NCI-H187 (cell line): ENCODE measurements around the gene GPC6.

Experiments used
- DNase-seq, 2 experiments: peaks; one replicate each; lab custom pipeline; 2025; lab: John Stamatoyannopoulos, UW

GPC6 gene

GRCh38 chr13:93268327-93269028 lies 41.9 kb downstream of the GPC6 start:
- DNase-seq: no peak

DNA sequence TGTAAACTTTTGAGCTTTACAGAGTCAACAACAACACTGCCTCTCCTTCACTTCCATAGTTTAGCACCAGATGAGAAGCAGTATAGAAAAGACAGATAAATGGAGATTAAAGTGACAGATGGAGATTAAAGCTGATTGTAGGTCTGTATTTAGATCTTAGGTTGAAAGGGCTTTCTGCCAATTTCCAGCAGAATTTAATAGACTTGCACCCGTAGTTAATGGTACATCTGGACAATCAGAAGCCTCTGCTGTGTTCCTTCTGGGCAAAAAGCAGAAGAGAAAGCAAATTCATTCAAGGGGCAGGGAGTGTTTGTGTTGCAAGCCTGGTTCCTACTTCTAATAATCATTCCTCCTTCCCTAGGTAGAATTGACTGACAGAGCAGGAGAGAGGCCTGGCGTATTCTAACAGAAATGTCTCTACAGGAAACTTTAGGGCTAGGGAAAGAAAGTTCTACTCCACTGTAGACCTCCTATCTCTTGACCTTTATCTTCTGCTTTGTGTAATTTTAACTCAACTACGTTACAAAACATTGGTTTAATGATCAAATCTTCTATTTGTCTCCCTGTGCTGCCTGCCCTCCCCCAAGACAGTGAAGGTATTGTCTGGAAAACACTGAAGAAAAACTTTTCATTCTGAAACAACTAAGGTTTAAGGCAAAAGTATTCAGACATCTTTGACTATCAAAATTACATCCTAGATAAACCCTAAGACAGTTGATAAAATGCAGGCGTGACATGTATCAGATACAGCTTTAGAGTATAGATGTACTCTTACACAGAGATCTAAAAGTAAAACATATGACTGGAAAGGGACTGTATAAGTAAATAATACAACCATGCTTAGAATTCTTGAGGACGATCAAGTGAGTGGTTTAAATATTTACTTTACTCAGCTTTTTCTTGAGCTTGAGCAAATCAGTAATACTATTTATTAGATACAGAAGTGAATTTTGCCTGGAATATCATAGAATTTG lies 44.4 kb downstream of the GPC6 start:
- no peak for DNase-seq

GRCh38 chr13:93279982-93280381 lies 53.4 kb downstream of the GPC6 start:
- DNase-seq: no peak

DNA sequence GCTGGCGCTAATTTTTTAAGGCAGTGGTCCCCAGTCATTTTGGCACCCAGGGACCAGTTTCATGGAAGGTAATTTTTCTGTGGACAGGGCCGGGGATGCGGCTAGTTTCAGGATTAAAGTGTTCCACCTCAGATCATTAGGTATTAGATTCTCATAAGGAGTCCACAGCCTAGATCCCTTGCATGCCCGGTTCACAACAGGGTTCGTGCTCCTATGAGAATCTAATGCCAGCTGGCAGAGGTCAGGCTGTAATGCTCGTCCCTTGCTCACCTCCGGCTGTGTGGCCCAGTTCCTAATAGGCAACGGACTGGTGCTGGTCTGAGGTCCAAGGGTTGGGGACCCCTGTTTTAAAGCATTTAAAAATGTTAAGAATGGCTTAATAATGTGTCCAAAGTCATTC lies 54.1 kb downstream of the GPC6 start:
- no peak for DNase-seq

DNA sequence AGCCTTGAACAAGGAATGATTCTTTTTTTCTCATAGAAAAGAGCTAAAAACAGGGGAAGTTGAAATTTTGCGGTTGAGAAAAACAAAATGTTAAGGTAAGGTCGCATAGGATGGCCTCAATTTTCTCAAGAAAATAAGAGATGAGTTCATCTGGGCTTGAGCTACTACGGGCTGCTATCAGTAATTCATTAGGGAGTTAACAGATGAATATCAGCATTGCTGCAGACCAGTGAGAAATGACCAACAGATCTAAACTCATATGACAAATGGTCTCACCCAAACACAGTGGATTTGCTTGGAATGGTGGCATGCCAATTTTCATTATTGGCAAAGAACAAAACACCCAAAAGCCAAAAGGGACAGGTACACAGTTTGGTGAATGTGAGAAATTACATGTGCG lies 56.6 kb downstream of the GPC6 start:
- DNase-seq: no peak

DNA sequence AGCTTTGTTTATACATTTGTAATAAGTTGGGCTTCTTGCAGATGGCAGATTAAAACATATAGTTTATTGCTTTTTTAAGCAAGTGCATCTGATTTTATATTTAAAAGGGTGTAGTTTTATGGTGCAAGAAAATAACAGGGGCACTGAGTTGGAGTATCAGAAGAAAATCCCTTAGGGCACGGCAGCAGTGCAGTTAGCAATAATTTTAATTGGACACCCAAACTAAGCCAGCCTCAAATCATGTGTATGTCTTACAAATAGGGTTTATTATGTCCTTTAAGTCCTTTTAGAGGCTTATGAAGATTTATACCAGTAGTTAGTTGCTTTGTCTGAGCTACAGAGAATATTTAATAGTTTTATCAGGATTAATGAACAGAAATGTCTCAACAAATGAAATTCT lies 57.5 kb downstream of the GPC6 start:
- DNase-seq: no peak

DNA sequence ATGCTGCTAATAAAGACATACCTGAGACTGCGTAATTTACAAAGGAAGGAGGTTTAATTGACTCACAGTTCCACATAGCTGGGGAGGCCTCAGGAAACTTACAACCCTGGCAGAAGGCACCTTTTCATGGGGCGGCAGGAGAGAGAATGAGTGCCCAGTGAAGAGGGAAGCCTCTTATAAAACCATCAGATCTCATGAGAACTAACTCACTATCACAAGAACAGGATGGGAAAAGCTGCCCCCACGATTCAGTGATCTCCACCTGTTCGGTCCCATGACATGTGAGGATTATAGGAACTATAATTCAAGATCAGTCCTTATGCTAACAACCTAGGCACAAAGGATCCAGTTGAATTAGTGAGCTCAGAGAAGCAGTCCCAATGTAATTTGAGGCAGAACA lies 59.4 kb downstream of the GPC6 start:
- no peak for DNase-seq

DNA sequence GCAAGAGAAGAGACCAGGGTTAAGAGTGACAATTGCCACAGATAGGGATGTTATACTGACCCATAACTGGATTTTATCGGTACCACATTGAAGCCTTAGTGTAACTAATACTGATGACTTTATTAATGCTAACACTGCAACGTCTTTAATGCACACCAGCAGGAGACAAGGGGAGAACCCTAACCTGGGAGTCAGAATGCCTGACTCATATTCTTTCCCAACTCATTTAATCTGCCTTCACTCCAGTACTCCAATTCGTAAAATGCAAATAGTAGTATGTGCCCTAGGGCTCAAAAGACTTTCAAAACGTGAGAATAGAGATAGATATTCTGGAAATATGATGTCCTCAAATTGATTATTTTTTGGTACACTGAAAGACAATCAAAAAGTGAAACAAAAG lies 62.4 kb downstream of the GPC6 start:
- no peak for DNase-seq

DNA sequence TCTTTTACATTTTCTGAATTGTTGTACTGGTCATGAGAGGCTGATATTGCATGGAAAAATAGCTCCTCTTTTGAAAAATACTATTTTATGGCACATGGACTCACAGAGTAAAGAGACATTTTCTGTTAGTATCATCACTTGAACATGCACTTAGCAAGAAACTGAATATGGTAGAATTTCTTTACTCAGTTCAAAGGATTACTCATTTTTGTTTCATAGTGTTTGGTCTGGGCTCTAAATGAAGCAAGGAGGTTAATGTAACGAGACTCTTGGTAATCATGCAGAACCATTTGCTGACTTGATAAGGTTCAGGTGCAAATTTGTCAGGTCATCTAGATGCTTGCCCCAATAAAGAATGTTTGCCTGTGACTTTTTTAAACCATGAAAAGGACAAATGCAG lies 63.2 kb downstream of the GPC6 start:
- no peak for DNase-seq

- no peak for DNase-seq
Measured at GRCh38 chr13:93290503-93290902, 63.9 kb downstream of the GPC6 start.

- no peak for DNase-seq
Measured at GRCh38 chr13:93292366-93292765, 65.8 kb downstream of the GPC6 start.

GRCh38 chr13:93293710-93294109 lies 67.1 kb downstream of the GPC6 start:
- DNase-seq: no peak

DNA sequence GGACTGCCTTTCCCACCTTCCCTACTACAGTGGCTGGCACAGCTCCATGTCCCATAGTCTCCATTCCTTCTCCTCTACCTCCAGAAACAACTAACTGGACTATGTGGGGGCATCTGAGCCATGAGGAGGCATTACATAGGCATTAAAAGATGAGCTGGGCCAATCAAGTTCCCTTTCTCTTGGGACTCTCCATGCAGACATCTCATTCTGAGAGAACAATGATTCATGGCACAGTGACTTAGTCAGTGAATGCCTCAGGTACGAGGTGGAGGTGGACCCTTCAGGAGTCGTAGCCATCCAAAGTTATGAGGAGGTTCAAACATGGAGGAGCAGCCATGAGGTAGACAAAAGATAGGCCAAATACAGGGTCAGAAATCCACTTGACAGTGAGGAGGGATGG lies 70.0 kb downstream of the GPC6 start:
- no peak for DNase-seq

DNA sequence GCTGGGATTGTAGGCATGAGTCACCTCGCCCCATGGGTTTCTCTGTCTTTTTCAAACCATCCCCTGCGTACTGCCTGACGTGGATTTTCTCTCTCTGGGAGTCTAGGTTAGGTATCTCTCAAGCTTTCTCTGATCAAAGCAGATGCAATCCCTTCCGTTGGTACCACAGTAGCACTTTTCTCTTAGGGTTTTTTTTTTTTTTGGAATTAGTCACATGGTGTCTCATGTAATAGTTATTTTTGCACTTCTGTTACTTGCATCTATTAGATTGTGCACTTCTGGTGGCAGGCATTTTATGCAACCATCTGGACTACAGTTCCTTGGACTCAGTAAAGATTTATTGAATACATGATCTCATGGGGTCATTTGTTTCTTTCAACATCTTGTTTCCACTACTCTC lies 72.1 kb downstream of the GPC6 start:
- DNase-seq: no peak

DNA sequence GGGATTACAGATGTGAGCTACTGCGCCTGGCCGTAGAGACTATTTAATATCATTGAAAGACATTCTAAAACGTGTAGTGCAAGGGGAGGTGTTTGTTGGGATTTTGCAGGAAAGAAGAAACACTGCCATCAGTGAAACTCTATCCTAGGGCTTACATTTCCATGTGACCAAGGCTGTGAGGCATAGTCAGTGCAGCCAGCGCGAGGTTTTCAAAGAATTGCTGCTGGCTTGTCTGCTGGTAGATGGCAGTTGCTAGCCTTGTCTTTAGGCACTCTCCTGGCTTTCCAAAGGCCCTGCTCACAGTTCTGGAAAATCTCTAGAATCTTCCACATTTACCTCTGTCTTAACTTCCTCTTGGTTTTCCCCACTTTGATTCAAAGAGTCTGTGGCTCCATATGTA lies 77.5 kb downstream of the GPC6 start:
- no peak for DNase-seq

GRCh38 chr13:93304868-93305613 lies 78.4 kb downstream of the GPC6 start:
- no peak for DNase-seq

GRCh38 chr13:93305886-93306285 lies 79.3 kb downstream of the GPC6 start:
- DNase-seq: no peak

DNA sequence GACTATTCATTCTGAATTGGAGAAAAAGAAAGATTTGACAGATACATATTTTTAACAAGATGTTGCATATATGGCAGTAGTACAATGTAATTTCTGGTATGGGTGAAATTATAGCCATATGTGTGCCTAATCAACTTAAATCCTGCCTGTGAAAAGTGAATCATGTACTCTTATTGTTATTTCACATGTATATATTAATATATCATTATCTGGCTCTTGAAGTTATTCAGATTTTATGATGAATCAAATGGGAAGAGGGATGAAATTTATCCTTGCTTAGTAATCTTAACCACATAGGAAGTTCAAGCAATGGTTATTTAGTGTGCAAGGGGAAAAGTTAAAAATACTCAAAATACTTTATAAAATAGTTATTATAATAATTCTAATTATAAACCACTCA lies 80.5 kb downstream of the GPC6 start:
- no peak for DNase-seq

GRCh38 chr13:93307651-93308050 lies 81.0 kb downstream of the GPC6 start:
- no peak for DNase-seq

- DNase-seq: no peak
Measured at GRCh38 chr13:93309886-93310523, 83.4 kb downstream of the GPC6 start.

- DNase-seq: no peak
Measured at GRCh38 chr13:93316841-93317240, 90.2 kb downstream of the GPC6 start.
